ENCODE results near the gene EIF3D.
"Not testable (repeated sequence)": the region's sequence is repeated elsewhere in the genome, so short reads cannot be mapped to it uniquely, and the experiment has no call there.

EIF3D gene

GRCh38 chr22:36533320-36533719 lies 4.4 kb upstream of the EIF3D start:
- WGBS (ENCODE audit: insufficient coverage, insufficient read length) = no CpG with 5 or more reads among the region's 4 CpGs
- not testable (repeated sequence) for DNase-seq (ENCODE audit: low read depth, low spot score); H3K4me1 ChIP-seq (ENCODE audit: control insufficient read depth, insufficient read depth, low read length); H3K36me3 ChIP-seq (ENCODE audit: control insufficient read depth, insufficient read depth, low read length); H3K9me3 ChIP-seq (ENCODE audit: control insufficient read depth, insufficient read depth, low read length); H3K4me3 ChIP-seq (ENCODE audit: low read length); H3K27me3 ChIP-seq (ENCODE audit: control insufficient read depth, insufficient read depth, low read length); H3K27ac ChIP-seq (ENCODE audit: low read length)

GRCh38 chr22:36532466-36532865 lies 3.5 kb upstream of the EIF3D start:
- no peak overlapping the region for H3K4me3 ChIP-seq (ENCODE audit: low read length)
- no peaks in the 10 kb centered on the region for H3K4me1 ChIP-seq (ENCODE audit: control insufficient read depth, insufficient read depth, low read length)
- H3K27ac ChIP-seq (ENCODE audit: low read length) = no peak overlapping the region
- DNase-seq (ENCODE audit: low read depth, low spot score) = no peak
- no peaks in the 10 kb centered on the region for H3K36me3 ChIP-seq (ENCODE audit: control insufficient read depth, insufficient read depth, low read length)
- WGBS (ENCODE audit: insufficient coverage, insufficient read length) = no CpG with 5 or more reads among the region's 2 CpGs
- H3K9me3 ChIP-seq (ENCODE audit: control insufficient read depth, insufficient read depth, low read length) = no peaks in the 10 kb centered on the region
- no peaks in the 10 kb centered on the region for H3K27me3 ChIP-seq (ENCODE audit: control insufficient read depth, insufficient read depth, low read length)

GRCh38 chr22:36528341-36528740 lies 625 bp downstream of the EIF3D start:
- Histone ChIP-seq H3K27ac (ENCODE audit: low read length) (no peak overlapping the region), H3K4me3 (ENCODE audit: low read length) (peak overlapping the region; percentile 74), H3K9me3 (ENCODE audit: control insufficient read depth, insufficient read depth, low read length) (no peaks in the 10 kb centered on the region), H3K4me1 (ENCODE audit: control insufficient read depth, insufficient read depth, low read length) (no peaks in the 10 kb centered on the region), H3K36me3 (ENCODE audit: control insufficient read depth, insufficient read depth, low read length) (peaks cover 22% of the 10 kb centered on the region), H3K27me3 (ENCODE audit: control insufficient read depth, insufficient read depth, low read length) (no peaks in the 10 kb centered on the region)
- no peak for DNase-seq (ENCODE audit: low read depth, low spot score)
- WGBS (ENCODE audit: insufficient coverage, insufficient read length) = no CpG with 5 or more reads among the region's 8 CpGs

GRCh38 chr22:36522662-36523061 lies 6.3 kb downstream of the EIF3D start:
- H3K27me3 ChIP-seq (ENCODE audit: control insufficient read depth, insufficient read depth, low read length) = no peaks in the 10 kb centered on the region
- H3K4me3 ChIP-seq (ENCODE audit: low read length) = no peak overlapping the region
- no peak overlapping the region for H3K27ac ChIP-seq (ENCODE audit: low read length)
- no peaks in the 10 kb centered on the region for H3K4me1 ChIP-seq (ENCODE audit: control insufficient read depth, insufficient read depth, low read length)
- no peaks in the 10 kb centered on the region for H3K9me3 ChIP-seq (ENCODE audit: control insufficient read depth, insufficient read depth, low read length)
- peaks cover 60% of the 10 kb centered on the region for H3K36me3 ChIP-seq (ENCODE audit: control insufficient read depth, insufficient read depth, low read length)
- no peak for DNase-seq (ENCODE audit: low read depth, low spot score)
- no CpG with 5 or more reads among the region's 6 CpGs for WGBS (ENCODE audit: insufficient coverage, insufficient read length)

- H3K36me3 ChIP-seq (ENCODE audit: control insufficient read depth, insufficient read depth, low read length) = peaks cover 72% of the 10 kb centered on the region
- no peaks in the 10 kb centered on the region for H3K27me3 ChIP-seq (ENCODE audit: control insufficient read depth, insufficient read depth, low read length)
- H3K4me1 ChIP-seq (ENCODE audit: control insufficient read depth, insufficient read depth, low read length) = no peaks in the 10 kb centered on the region
- no peaks in the 10 kb centered on the region for H3K9me3 ChIP-seq (ENCODE audit: control insufficient read depth, insufficient read depth, low read length)
- H3K27ac ChIP-seq (ENCODE audit: low read length) = no peak overlapping the region
- no peak for DNase-seq (ENCODE audit: low read depth, low spot score)
- WGBS (ENCODE audit: insufficient coverage, insufficient read length) = no CpG with 5 or more reads among the region's 3 CpGs
- no peak overlapping the region for H3K4me3 ChIP-seq (ENCODE audit: low read length)
These were observed 8.5 kb downstream of the EIF3D start for GRCh38 chr22:36520423-36520822.

- H3K36me3 ChIP-seq (ENCODE audit: control insufficient read depth, insufficient read depth, low read length) = peaks cover 73% of the 10 kb centered on the region
- DNase-seq (ENCODE audit: low read depth, low spot score); H3K4me3 ChIP-seq (ENCODE audit: low read length); H3K27ac ChIP-seq (ENCODE audit: low read length); H3K27me3 ChIP-seq (ENCODE audit: control insufficient read depth, insufficient read depth, low read length); H3K9me3 ChIP-seq (ENCODE audit: control insufficient read depth, insufficient read depth, low read length); H3K4me1 ChIP-seq (ENCODE audit: control insufficient read depth, insufficient read depth, low read length): not testable (repeated sequence)
- no CpG with 5 or more reads among the region's 2 CpGs for WGBS (ENCODE audit: insufficient coverage, insufficient read length)
These were observed 9.1 kb downstream of the EIF3D start for GRCh38 chr22:36519906-36520305.

GRCh38 chr22:36514766-36515165 lies 14.2 kb downstream of the EIF3D start:
- no peak overlapping the region for H3K27ac ChIP-seq (ENCODE audit: low read length)
- no peak overlapping the region for H3K4me3 ChIP-seq (ENCODE audit: low read length)
- peaks cover 72% of the 10 kb centered on the region for H3K36me3 ChIP-seq (ENCODE audit: control insufficient read depth, insufficient read depth, low read length)
- no peak for DNase-seq (ENCODE audit: low read depth, low spot score)
- no peaks in the 10 kb centered on the region for H3K27me3 ChIP-seq (ENCODE audit: control insufficient read depth, insufficient read depth, low read length)
- no CpG with 5 or more reads among the region's 1 CpG for WGBS (ENCODE audit: insufficient coverage, insufficient read length)
- H3K4me1 ChIP-seq (ENCODE audit: control insufficient read depth, insufficient read depth, low read length) = no peaks in the 10 kb centered on the region
- H3K9me3 ChIP-seq (ENCODE audit: control insufficient read depth, insufficient read depth, low read length) = no peaks in the 10 kb centered on the region

GRCh38 chr22:36512991-36513390 lies 16.0 kb downstream of the EIF3D start:
- no peaks in the 10 kb centered on the region for H3K9me3 ChIP-seq (ENCODE audit: control insufficient read depth, insufficient read depth, low read length)
- H3K36me3 ChIP-seq (ENCODE audit: control insufficient read depth, insufficient read depth, low read length) = peaks cover 55% of the 10 kb centered on the region
- WGBS (ENCODE audit: insufficient coverage, insufficient read length) = no CpG with 5 or more reads among the region's 4 CpGs
- H3K4me1 ChIP-seq (ENCODE audit: control insufficient read depth, insufficient read depth, low read length) = no peaks in the 10 kb centered on the region
- H3K27ac ChIP-seq (ENCODE audit: low read length) = no peak overlapping the region
- no peak for DNase-seq (ENCODE audit: low read depth, low spot score)
- H3K27me3 ChIP-seq (ENCODE audit: control insufficient read depth, insufficient read depth, low read length) = no peaks in the 10 kb centered on the region
- no peak overlapping the region for H3K4me3 ChIP-seq (ENCODE audit: low read length)

GRCh38 chr22:36512333-36512732 lies 16.6 kb downstream of the EIF3D start:
- Histone ChIP-seq H3K27me3 (ENCODE audit: control insufficient read depth, insufficient read depth, low read length) (no peaks in the 10 kb centered on the region; the same call in 1 of the 2 replicates), H3K9me3 (ENCODE audit: control insufficient read depth, insufficient read depth, low read length) (no peaks in the 10 kb centered on the region), H3K4me1 (ENCODE audit: control insufficient read depth, insufficient read depth, low read length) (no peaks in the 10 kb centered on the region), H3K27ac (ENCODE audit: low read length) (no peak overlapping the region), H3K4me3 (ENCODE audit: low read length) (no peak overlapping the region), H3K36me3 (ENCODE audit: control insufficient read depth, insufficient read depth, low read length) (peaks cover 54% of the 10 kb centered on the region)
- no peak for DNase-seq (ENCODE audit: low read depth, low spot score)
- WGBS (ENCODE audit: insufficient coverage, insufficient read length) = no CpG with 5 or more reads among the region's 8 CpGs

GRCh38 chr22:36510966-36511881 lies 17.7 kb downstream of the EIF3D start:
- no peak overlapping the region for H3K27ac ChIP-seq (ENCODE audit: low read length)
- peaks cover 44% of the 10 kb centered on the region for H3K36me3 ChIP-seq (ENCODE audit: control insufficient read depth, insufficient read depth, low read length)
- H3K4me3 ChIP-seq (ENCODE audit: low read length) = no peak overlapping the region
- DNase-seq (ENCODE audit: low read depth, low spot score) = no peak
- H3K4me1 ChIP-seq (ENCODE audit: control insufficient read depth, insufficient read depth, low read length) = no peaks in the 10 kb centered on the region
- no CpG with 5 or more reads among the region's 17 CpGs for WGBS (ENCODE audit: insufficient coverage, insufficient read length)
- no peaks in the 10 kb centered on the region; the same call in 1 of the 2 replicates for H3K27me3 ChIP-seq (ENCODE audit: control insufficient read depth, insufficient read depth, low read length)
- no peaks in the 10 kb centered on the region for H3K9me3 ChIP-seq (ENCODE audit: control insufficient read depth, insufficient read depth, low read length)

GRCh38 chr22:36510384-36510783 lies 18.6 kb downstream of the EIF3D start:
- Histone ChIP-seq H3K4me1 (ENCODE audit: control insufficient read depth, insufficient read depth, low read length) (no peaks in the 10 kb centered on the region), H3K27me3 (ENCODE audit: control insufficient read depth, insufficient read depth, low read length) (no peaks in the 10 kb centered on the region; the same call in 1 of the 2 replicates), H3K36me3 (ENCODE audit: control insufficient read depth, insufficient read depth, low read length) (peaks cover 36% of the 10 kb centered on the region), H3K27ac (ENCODE audit: low read length) (no peak overlapping the region), H3K4me3 (ENCODE audit: low read length) (no peak overlapping the region), H3K9me3 (ENCODE audit: control insufficient read depth, insufficient read depth, low read length) (no peaks in the 10 kb centered on the region)
- no peak for DNase-seq (ENCODE audit: low read depth, low spot score)
- no CpG with 5 or more reads among the region's 3 CpGs for WGBS (ENCODE audit: insufficient coverage, insufficient read length)
